ENCODE results near the gene CFAP46. TPM values are rescaled to one million over a fixed set of nuclear protein-coding genes. Genes with fewer than 3 reads are reported as not detected.

Gene CFAP46
- total and polyA plus RNA-seq, 2 donors (not counting 1 experiment from before 2014, with no cell fraction given): 0.07 TPM; not detected in 1

- H3K9me3 Mint-ChIP-seq (ENCODE audit: insufficient read depth): no peaks in the 10 kb centered on the region
- Histone ChIP-seq H3K36me3 (replicated peaks in 1 of 2; ENCODE audit: control extremely low read depth in 1 of 2, control insufficient read depth in 1 of 2, extremely low read depth in 1 of 2, insufficient read depth in 2 of 2, low read length in 1 of 2) (no peaks in the 10 kb centered on the region), H3K27me3 (replicated peaks in 1 of 4; ENCODE audit: control extremely low read depth in 1 of 4, control insufficient read depth in 3 of 4, insufficient read depth in 4 of 4, low read length in 3 of 4) (no peaks in the 10 kb centered on the region), H3K9ac (ENCODE audit: low read length) (peak overlapping the region; percentile 44), H4K20me1 (ENCODE audit: control insufficient read depth, insufficient read depth, low read length, poor library complexity, severe bottlenecking) (no peaks in the 10 kb centered on the region), H2AFZ (ENCODE audit: insufficient read depth, low read depth, low read length, poor library complexity, severe bottlenecking) (peak overlapping the region; percentile 76), H3K79me2 (ENCODE audit: control insufficient read depth, insufficient read depth, low read length) (no peaks in the 10 kb centered on the region), H3K4me1 (ENCODE audit: control insufficient read depth in 2 of 2, insufficient read depth in 2 of 2, low read length in 2 of 2) (peaks cover 12 to 13% of the 10 kb centered on the region in 2 donors), H3K9me3 (ENCODE audit: control extremely low read depth in 1 of 3, control insufficient read depth in 2 of 3, insufficient read depth in 1 of 3, low read length in 2 of 3) (peaks cover 0 to 27% (median 0%) of the 10 kb centered on the region in 3 donors), H3K4me3 (ENCODE audit: control extremely low read depth in 1 of 5, extremely low read depth in 1 of 5, insufficient read depth in 1 of 5, low read depth in 2 of 5, low read length in 4 of 5) (no peak overlapping the region), H3K4me2 (replicated peaks; ENCODE audit: low read depth, low read length, poor library complexity, severe bottlenecking) (peak overlapping the region; percentile 68), H3K27ac (ENCODE audit: low read length in 2 of 2) (no peak overlapping the region)
- peaks cover 11% of the 10 kb centered on the region for H3K4me1 Mint-ChIP-seq
- CTCF ChIA-PET: interaction anchor here (0.9 kb wide), 1 partner anchor 9 kb away, joined by 3 read pairs; no protein-coding TSS in a partner anchor
- WGBS (ENCODE audit: insufficient coverage): 81% methylated on average over 21 of the region's 21 CpGs
- ATAC-seq (ENCODE audit: low read depth) (no peak), DNase-seq (no peak)
- TF ChIP-seq EZH2 (IDR thresholded peaks at IDR 0.05; ENCODE audit: borderline replicate concordance, insufficient read depth, low read depth, low read length, poor library complexity, severe bottlenecking): no peak
- TF ChIP-seq, protein P1, sequence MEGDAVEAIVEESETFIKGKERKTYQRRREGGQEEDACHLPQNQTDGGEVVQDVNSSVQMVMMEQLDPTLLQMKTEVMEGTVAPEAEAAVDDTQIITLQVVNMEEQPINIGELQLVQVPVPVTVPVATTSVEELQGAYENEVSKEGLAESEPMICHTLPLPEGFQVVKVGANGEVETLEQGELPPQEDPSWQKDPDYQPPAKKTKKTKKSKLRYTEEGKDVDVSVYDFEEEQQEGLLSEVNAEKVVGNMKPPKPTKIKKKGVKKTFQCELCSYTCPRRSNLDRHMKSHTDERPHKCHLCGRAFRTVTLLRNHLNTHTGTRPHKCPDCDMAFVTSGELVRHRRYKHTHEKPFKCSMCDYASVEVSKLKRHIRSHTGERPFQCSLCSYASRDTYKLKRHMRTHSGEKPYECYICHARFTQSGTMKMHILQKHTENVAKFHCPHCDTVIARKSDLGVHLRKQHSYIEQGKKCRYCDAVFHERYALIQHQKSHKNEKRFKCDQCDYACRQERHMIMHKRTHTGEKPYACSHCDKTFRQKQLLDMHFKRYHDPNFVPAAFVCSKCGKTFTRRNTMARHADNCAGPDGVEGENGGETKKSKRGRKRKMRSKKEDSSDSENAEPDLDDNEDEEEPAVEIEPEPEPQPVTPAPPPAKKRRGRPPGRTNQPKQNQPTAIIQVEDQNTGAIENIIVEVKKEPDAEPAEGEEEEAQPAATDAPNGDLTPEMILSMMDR (IDR thresholded peaks at IDR 0.05): no peak
- POLR2A ChIA-PET: no interaction called here
- H3K27ac Mint-ChIP-seq: no peak overlapping the region
- H3K4me3 Mint-ChIP-seq: peak overlapping the region; percentile 81
- peaks cover 12% of the 10 kb centered on the region for H3K27me3 Mint-ChIP-seq
- intact Hi-C loops (cut with micrococcal nuclease): no loop called here
These were observed 93.3 kb downstream of the CFAP46 start for GRCh38 chr10:132848951-132849545.

- H2AFZ ChIP-seq (ENCODE audit: insufficient read depth, low read depth, low read length, poor library complexity, severe bottlenecking): peak overlapping the region; percentile 76
- ATAC-seq (ENCODE audit: low read depth) (no peak), DNase-seq (no peak)
- H3K4me1 Mint-ChIP-seq: peaks cover 11% of the 10 kb centered on the region
- ChIA-PET POLR2A (no interaction called here), CTCF (no interaction called here)
- H3K4me2 ChIP-seq (replicated peaks; ENCODE audit: low read depth, low read length, poor library complexity, severe bottlenecking): peak overlapping the region; percentile 68
- H3K4me3 Mint-ChIP-seq: peak overlapping the region; percentile 81
- no peaks in the 10 kb centered on the region for H4K20me1 ChIP-seq (ENCODE audit: control insufficient read depth, insufficient read depth, low read length, poor library complexity, severe bottlenecking)
- no peaks in the 10 kb centered on the region for H3K36me3 ChIP-seq (replicated peaks in 1 of 2; ENCODE audit: control extremely low read depth in 1 of 2, control insufficient read depth in 1 of 2, extremely low read depth in 1 of 2, insufficient read depth in 2 of 2, low read length in 1 of 2)
- peaks cover 7% of the 10 kb centered on the region for H3K27me3 Mint-ChIP-seq
- H3K27ac Mint-ChIP-seq: peak overlapping the region; percentile 17
- peak overlapping the region; percentile 44 for H3K9ac ChIP-seq (ENCODE audit: low read length)
- peak overlapping the region in 4 of 5 experiments; percentile 19 to 49 (median 32) for H3K4me3 ChIP-seq (ENCODE audit: control extremely low read depth in 1 of 5, extremely low read depth in 1 of 5, insufficient read depth in 1 of 5, low read depth in 2 of 5, low read length in 4 of 5)
- H3K9me3 Mint-ChIP-seq (ENCODE audit: insufficient read depth): no peaks in the 10 kb centered on the region
- no peaks in the 10 kb centered on the region for H3K79me2 ChIP-seq (ENCODE audit: control insufficient read depth, insufficient read depth, low read length)
- peaks cover 12 to 13% of the 10 kb centered on the region in 2 donors for H3K4me1 ChIP-seq (ENCODE audit: control insufficient read depth in 2 of 2, insufficient read depth in 2 of 2, low read length in 2 of 2)
- intact Hi-C loops (cut with micrococcal nuclease): no loop called here
- no peaks in the 10 kb centered on the region for H3K27me3 ChIP-seq (replicated peaks in 1 of 4; ENCODE audit: control extremely low read depth in 1 of 4, control insufficient read depth in 3 of 4, insufficient read depth in 4 of 4, low read length in 3 of 4)
- no peak overlapping the region for H3K27ac ChIP-seq (ENCODE audit: low read length in 2 of 2)
- peaks cover 0 to 35% (median 0%) of the 10 kb centered on the region in 3 donors for H3K9me3 ChIP-seq (ENCODE audit: control extremely low read depth in 1 of 3, control insufficient read depth in 2 of 3, insufficient read depth in 1 of 3, low read length in 2 of 3)
- TF ChIP-seq, protein P1 (IDR thresholded peaks at IDR 0.05): no peak
- no peak for TF ChIP-seq EZH2 (IDR thresholded peaks at IDR 0.05; ENCODE audit: borderline replicate concordance, insufficient read depth, low read depth, low read length, poor library complexity, severe bottlenecking)
- WGBS (ENCODE audit: insufficient coverage): under 1% methylated on average over 10 of the region's 12 CpGs
These were observed 94.1 kb downstream of the CFAP46 start for GRCh38 chr10:132848291-132848701.
